Measurements from ENCODE around the gene TRPM4. TPM values are rescaled to one million over a fixed set of nuclear protein-coding genes. Genes with fewer than 3 reads are reported as not detected.
"Not testable (repeated sequence)": the region's sequence is repeated elsewhere in the genome, so short reads cannot be mapped to it uniquely, and the experiment has no call there.

Gene TRPM4
- total RNA-seq, 2 experiments from 2014 or later, result 0.14 TPM; not detected in 1

DNA sequence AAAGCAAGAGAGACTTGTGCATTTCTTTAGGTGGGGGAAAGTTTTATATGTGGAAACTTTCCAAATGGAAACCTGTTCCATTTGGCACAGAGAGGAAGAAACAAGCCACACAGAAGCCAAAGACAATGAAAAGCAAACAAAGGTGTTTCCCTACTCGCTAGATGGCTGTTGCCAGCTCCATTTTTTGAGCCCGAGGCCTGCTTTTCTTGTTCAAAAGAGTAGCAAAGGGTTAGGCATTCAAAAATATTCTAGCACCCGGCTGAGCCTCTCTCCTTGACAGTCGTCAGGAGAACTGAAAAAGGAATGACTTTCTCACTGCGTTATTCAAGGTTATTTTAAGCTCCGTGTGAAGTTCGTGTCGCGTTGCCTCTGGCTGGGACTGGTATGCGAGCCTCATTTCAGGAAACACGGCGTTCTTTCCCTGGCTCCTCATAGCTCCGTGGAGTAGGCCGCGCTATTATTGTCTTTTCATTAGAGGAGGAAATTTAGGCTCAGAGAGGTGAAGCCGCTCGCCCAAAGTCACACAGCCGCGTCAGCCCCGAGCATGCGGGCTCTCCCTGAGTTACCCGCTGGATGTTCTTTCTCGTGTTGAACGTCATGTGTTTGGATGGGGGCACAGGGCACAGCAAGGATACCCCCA is 7.6 kb downstream of the TRPM4 start:
- Mint-ChIP-seq H3K36me3 (no peaks in the 10 kb centered on the region), H3K9me3 (ENCODE audit: low read depth) (no peaks in the 10 kb centered on the region), H3K4me1 (no peaks in the 10 kb centered on the region), H3K27me3 (peaks cover 17% of the 10 kb centered on the region), H3K4me3 (no peak overlapping the region), H3K27ac (no peak overlapping the region)
- DNase-seq (no peak), ATAC-seq (no peak)
- CTCF ChIA-PET, result interaction anchor here (1.0 kb wide), 1 partner anchor 33 kb away, joined by 4 read pairs; no protein-coding TSS in a partner anchor

- no peaks in the 10 kb centered on the region for H3K36me3 Mint-ChIP-seq
- H3K4me1 Mint-ChIP-seq, result no peaks in the 10 kb centered on the region
- H3K27ac Mint-ChIP-seq, result no peak overlapping the region
- no peak for DNase-seq
- H3K27me3 Mint-ChIP-seq, result peaks cover 12% of the 10 kb centered on the region
- CTCF ChIA-PET, result no interaction called here
- no peak for ATAC-seq
- H3K4me3 Mint-ChIP-seq, result no peak overlapping the region
- no peaks in the 10 kb centered on the region for H3K9me3 Mint-ChIP-seq (ENCODE audit: low read depth)
Measured at GRCh38 chr19:49165865-49166301, 8.3 kb downstream of the TRPM4 start.

- CTCF ChIA-PET, result interaction anchor here (1.0 kb wide), 1 partner anchor 31 kb away, joined by 4 read pairs; no protein-coding TSS in a partner anchor
- Mint-ChIP-seq H3K27ac (no peak overlapping the region), H3K4me1 (no peaks in the 10 kb centered on the region), H3K27me3 (peaks cover 11% of the 10 kb centered on the region), H3K4me3 (no peak overlapping the region), H3K36me3 (no peaks in the 10 kb centered on the region), H3K9me3 (ENCODE audit: low read depth) (no peaks in the 10 kb centered on the region)
- no peak for ATAC-seq
- DNase-seq, result no peak
Measured at GRCh38 chr19:49167857-49168409, 10.3 kb downstream of the TRPM4 start.

DNA sequence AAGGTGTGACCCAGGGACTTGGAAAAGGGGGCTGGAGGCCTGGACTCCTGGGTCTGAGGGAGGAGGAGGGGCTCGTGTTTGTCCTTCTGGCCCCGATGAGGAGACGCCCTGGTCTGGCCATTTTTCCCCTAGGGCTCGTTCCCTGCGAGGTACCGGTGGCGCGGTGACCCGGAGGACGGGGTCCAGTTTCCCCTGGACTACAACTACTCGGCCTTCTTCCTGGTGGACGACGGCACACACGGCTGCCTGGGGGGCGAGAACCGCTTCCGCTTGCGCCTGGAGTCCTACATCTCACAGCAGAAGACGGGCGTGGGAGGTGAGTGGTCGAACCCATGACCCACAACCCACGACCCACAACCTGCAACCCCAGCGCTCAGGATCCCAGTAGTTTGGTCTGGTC is 10.8 kb downstream of the TRPM4 start:
- Mint-ChIP-seq H3K4me1 (no peaks in the 10 kb centered on the region), H3K27me3 (peaks cover 11% of the 10 kb centered on the region), H3K36me3 (no peaks in the 10 kb centered on the region), H3K9me3 (ENCODE audit: low read depth) (no peaks in the 10 kb centered on the region), H3K27ac (no peak overlapping the region), H3K4me3 (no peak overlapping the region)
- ATAC-seq (no peak), DNase-seq (no peak)
- CTCF ChIA-PET, result interaction anchor here (1.0 kb wide), 1 partner anchor 30 kb away, joined by 4 read pairs; no protein-coding TSS in a partner anchor

- Mint-ChIP-seq H3K4me3 (no peak overlapping the region), H3K27me3 (no peaks in the 10 kb centered on the region), H3K9me3 (ENCODE audit: low read depth) (no peaks in the 10 kb centered on the region), H3K36me3 (no peaks in the 10 kb centered on the region), H3K4me1 (peaks cover 4% of the 10 kb centered on the region), H3K27ac (no peak overlapping the region)
- CTCF ChIA-PET, result no interaction called here
- DNase-seq (no peak), ATAC-seq (no peak)
Measured at GRCh38 chr19:49173198-49173597, 15.6 kb downstream of the TRPM4 start.

- H3K9me3 Mint-ChIP-seq (ENCODE audit: low read depth), result peaks cover 2% of the 10 kb centered on the region
- no peak overlapping the region for H3K27ac Mint-ChIP-seq
- H3K4me1 Mint-ChIP-seq, result peaks cover 4% of the 10 kb centered on the region
- ATAC-seq (no peak), DNase-seq (no peak)
- no peak overlapping the region for H3K4me3 Mint-ChIP-seq
- H3K27me3 Mint-ChIP-seq, result peaks cover 2% of the 10 kb centered on the region
- H3K36me3 Mint-ChIP-seq, result no peaks in the 10 kb centered on the region
- CTCF ChIA-PET, result no interaction called here
Measured at GRCh38 chr19:49180659-49181058, 23.1 kb downstream of the TRPM4 start.

DNA sequence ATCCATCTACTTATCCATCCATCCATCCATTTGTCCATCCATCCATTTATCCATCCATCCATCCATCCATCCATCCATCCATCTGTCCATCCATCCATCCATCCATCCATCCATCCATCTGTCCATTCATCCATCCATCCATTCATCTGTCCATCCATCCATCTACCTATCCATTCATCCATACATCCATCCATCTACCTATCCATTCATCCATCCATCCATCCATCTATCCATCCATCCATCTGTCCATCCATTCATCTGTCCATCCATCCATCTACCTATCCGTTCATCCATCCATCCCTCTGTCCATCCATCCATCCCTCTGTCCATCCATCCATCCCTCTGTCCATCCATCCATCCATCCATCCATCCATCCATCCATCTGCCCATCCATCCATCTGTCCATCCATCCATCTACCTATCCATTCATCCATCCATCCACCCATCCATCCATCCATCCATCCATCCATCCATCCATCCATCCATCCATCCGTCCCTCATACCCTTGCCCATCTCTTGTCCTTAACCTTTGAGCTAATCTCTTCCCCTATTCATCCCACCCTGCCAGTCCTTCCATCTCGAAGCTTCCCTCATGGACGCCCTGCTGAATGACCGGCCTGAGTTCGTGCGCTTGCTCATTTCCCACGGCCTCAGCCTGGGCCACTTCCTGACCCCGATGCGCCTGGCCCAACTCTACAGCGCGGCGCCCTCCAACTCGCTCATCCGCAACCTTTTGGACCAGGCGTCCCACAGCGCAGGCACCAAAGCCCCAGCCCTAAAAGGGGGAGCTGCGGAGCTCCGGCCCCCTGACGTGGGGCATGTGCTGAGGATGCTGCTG is 24.6 kb downstream of the TRPM4 start:
- H3K36me3 Mint-ChIP-seq; H3K9me3 Mint-ChIP-seq (ENCODE audit: low read depth); DNase-seq; H3K27ac Mint-ChIP-seq; H3K4me1 Mint-ChIP-seq; H3K27me3 Mint-ChIP-seq; ATAC-seq; H3K4me3 Mint-ChIP-seq; CTCF ChIA-PET: not testable (repeated sequence)

DNA sequence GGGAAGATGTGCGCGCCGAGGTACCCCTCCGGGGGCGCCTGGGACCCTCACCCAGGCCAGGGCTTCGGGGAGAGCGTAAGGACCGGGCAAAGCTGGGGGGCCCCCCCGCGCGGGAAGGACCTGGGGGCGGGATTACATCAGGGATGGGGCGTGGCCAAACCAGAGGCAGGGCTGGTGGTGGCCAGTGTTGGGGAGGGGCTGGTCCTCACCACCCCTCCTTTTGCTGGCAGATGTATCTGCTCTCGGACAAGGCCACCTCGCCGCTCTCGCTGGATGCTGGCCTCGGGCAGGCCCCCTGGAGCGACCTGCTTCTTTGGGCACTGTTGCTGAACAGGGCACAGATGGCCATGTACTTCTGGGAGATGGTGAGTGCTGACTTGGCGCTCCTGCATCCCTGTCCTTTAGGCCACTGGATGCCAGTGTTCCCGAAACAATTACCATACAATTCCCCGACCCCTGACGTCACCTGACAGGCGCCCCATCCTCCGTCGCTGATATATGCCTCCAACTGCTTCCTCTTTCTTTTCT is 25.3 kb downstream of the TRPM4 start:
- H3K36me3 Mint-ChIP-seq, result no peaks in the 10 kb centered on the region
- CTCF ChIA-PET, result no interaction called here

GRCh38 chr19:49186108-49186507 is 28.5 kb downstream of the TRPM4 start:
- no peak for ATAC-seq
- CTCF ChIA-PET, result interaction anchor here (2.1 to 2.3 kb wide), 2 partner anchors 13 to 88 kb away, joined by 7 to 9 read pairs; no protein-coding TSS in a partner anchor
- H3K27me3 Mint-ChIP-seq, result peaks cover 6% of the 10 kb centered on the region
- no peak overlapping the region for H3K27ac Mint-ChIP-seq
- no peak for DNase-seq
- peaks cover 2% of the 10 kb centered on the region for H3K9me3 Mint-ChIP-seq (ENCODE audit: low read depth)
- H3K4me3 Mint-ChIP-seq, result no peak overlapping the region
- peaks cover 13% of the 10 kb centered on the region for H3K4me1 Mint-ChIP-seq
- no peaks in the 10 kb centered on the region for H3K36me3 Mint-ChIP-seq

More for the DNA sequence above, 25.3 kb downstream of the TRPM4 start:
- ATAC-seq (no peak), DNase-seq (no peak)
- H3K27ac Mint-ChIP-seq, result no peak overlapping the region
- H3K27me3 Mint-ChIP-seq, result peaks cover 2% of the 10 kb centered on the region
- H3K4me1 Mint-ChIP-seq, result no peaks in the 10 kb centered on the region
- no peak overlapping the region for H3K4me3 Mint-ChIP-seq
- peaks cover 2% of the 10 kb centered on the region for H3K9me3 Mint-ChIP-seq (ENCODE audit: low read depth)

DNA sequence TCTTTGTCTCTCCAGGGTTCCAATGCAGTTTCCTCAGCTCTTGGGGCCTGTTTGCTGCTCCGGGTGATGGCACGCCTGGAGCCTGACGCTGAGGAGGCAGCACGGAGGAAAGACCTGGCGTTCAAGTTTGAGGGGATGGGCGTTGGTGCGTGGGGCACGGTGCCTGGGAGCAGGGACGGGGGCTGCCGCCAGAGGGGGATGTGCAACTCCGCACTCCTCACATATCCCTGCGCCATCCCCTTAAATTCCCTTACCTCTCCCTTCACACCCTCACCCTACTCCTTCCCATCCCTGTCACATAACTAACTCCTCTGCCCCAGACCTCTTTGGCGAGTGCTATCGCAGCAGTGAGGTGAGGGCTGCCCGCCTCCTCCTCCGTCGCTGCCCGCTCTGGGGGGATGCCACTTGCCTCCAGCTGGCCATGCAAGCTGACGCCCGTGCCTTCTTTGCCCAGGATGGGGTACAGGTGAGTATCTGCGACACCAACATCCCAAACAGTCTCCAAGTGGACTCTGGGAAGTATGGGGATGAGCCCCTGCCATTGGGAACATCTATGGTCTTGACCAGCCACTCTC is 31.1 kb downstream of the TRPM4 start:
- H3K36me3 Mint-ChIP-seq, result no peaks in the 10 kb centered on the region
- H3K9me3 Mint-ChIP-seq (ENCODE audit: low read depth), result peaks cover 2% of the 10 kb centered on the region
- ATAC-seq (no peak), DNase-seq (no peak)
- CTCF ChIA-PET, result interaction anchor here (2.0 kb wide), 1 partner anchor 10 kb away, joined by 10 read pairs; no protein-coding TSS in a partner anchor
- peaks cover 6% of the 10 kb centered on the region for H3K27me3 Mint-ChIP-seq
- no peak overlapping the region for H3K4me3 Mint-ChIP-seq
- H3K4me1 Mint-ChIP-seq, result peaks cover 13% of the 10 kb centered on the region
- H3K27ac Mint-ChIP-seq, result no peak overlapping the region

- DNase-seq, result no peak
- Mint-ChIP-seq H3K27me3 (peaks cover 5% of the 10 kb centered on the region), H3K4me1 (peaks cover 13% of the 10 kb centered on the region), H3K4me3 (no peak overlapping the region), H3K9me3 (ENCODE audit: low read depth) (no peaks in the 10 kb centered on the region), H3K27ac (no peak overlapping the region), H3K36me3 (no peaks in the 10 kb centered on the region)
- ATAC-seq, result no peak
- CTCF ChIA-PET, result interaction anchor here (2.0 kb wide), 1 partner anchor 9 kb away, joined by 10 read pairs; no protein-coding TSS in a partner anchor
Measured at GRCh38 chr19:49189259-49189658, 31.7 kb downstream of the TRPM4 start.

DNA sequence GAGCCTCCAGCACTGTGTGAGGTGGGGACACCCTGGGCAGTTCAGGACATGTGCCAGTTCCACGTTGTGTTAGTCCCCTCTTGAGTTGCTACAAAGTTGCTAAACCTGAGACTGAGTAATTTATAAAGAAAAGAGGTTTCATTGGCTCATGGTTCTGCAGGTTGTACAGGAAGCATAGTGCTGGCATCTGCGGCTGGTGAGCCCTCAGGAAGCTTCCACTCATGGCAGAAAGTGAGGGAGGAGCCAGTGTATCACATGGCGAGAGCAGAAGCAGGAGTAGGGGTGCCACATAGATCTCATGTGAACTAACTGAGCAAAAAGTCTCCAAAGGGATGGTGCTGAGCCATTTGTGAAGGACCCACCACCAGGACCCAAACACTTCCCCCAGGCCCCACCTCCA is 33.2 kb downstream of the TRPM4 start:
- Mint-ChIP-seq H3K9me3 (ENCODE audit: low read depth) (no peaks in the 10 kb centered on the region), H3K4me3 (no peak overlapping the region), H3K27ac (no peak overlapping the region), H3K4me1 (peaks cover 13% of the 10 kb centered on the region), H3K36me3 (no peaks in the 10 kb centered on the region), H3K27me3 (peaks cover 5% of the 10 kb centered on the region)
- CTCF ChIA-PET, result interaction anchor here (2.0 kb wide), 1 partner anchor 8 kb away, joined by 10 read pairs; no protein-coding TSS in a partner anchor
- ATAC-seq (no peak), DNase-seq (no peak)

- H3K27me3 Mint-ChIP-seq, result peaks cover 6% of the 10 kb centered on the region
- CTCF ChIA-PET, result interaction anchor here (1.5 kb wide), 1 partner anchor 8 kb away, joined by 3 read pairs; no protein-coding TSS in a partner anchor
- H3K9me3 Mint-ChIP-seq (ENCODE audit: low read depth), result no peaks in the 10 kb centered on the region
- DNase-seq (no peak), ATAC-seq (no peak)
- H3K4me3 Mint-ChIP-seq, result no peak overlapping the region
- H3K4me1 Mint-ChIP-seq, result peaks cover 12% of the 10 kb centered on the region
- no peak overlapping the region for H3K27ac Mint-ChIP-seq
- H3K36me3 Mint-ChIP-seq, result no peaks in the 10 kb centered on the region
Measured at GRCh38 chr19:49193822-49194394, 36.3 kb downstream of the TRPM4 start.
